ENCODE data around the gene GFM1. TPM values are rescaled to one million over a fixed set of nuclear protein-coding genes. Genes with fewer than 3 reads are reported as not detected.

The GFM1 gene
- total and polyA plus RNA-seq, 2 donors (not counting 3 experiments of a cell fraction or from before 2014, with no cell fraction given) = 14.9 to 68.6 TPM

DNA sequence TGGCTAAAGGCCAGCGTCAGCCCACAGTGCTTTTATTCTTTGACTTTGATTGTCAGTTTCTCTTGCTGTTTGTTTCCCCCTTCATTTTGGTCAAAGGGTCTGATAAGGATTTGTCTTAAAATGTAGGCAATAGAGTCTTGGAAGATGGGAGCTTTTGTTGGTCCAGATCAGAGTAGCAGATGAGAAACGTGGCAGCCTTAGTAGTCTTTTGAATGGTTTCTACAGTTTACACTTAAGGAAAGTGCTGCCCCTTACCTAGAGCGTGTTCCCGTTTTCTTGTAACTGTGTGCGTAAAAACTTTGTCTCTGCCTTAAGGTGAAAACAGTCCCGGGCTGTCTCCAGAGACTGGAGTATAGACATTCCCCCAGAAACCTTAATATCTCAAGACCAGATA is 27.5 kb downstream of the GFM1 start:
- peak overlapping the region; percentile 91 for H3K9ac ChIP-seq (replicated peaks; ENCODE audit: extremely low read depth, insufficient read depth, low read length)
- dilution Hi-C loops (cut with MboI; ENCODE audit: extremely low pct_ligation_motif_present, low sequenced_read_pairs) (no loop called here), intact Hi-C loops (cut with micrococcal nuclease) (loop anchor here (1.0 to 2.0 kb wide), 5 partner anchors 13 to 119 kb away; no protein-coding TSS in a partner anchor)
- no peaks in the 10 kb centered on the region for H3K27me3 ChIP-seq (ENCODE audit: control insufficient read depth in 2 of 2, insufficient read depth in 2 of 2, low read length in 2 of 2)
- H3K9me3 ChIP-seq (replicated peaks; ENCODE audit: control insufficient read depth, insufficient read depth, low read length) = no peaks in the 10 kb centered on the region
- ChIA-PET POLR2A (interaction anchor here (1.0 kb wide), 1 partner anchor 41 kb away, joined by 3 read pairs; no protein-coding TSS in a partner anchor), CTCF (interaction anchor here (0.6 to 5.5 kb wide), 25 partner anchors 9 to 121 kb away, joined by 3 to 38 read pairs (median 4); partner anchors contain the start of gene GFM1)
- H3K27ac ChIP-seq (ENCODE audit: insufficient read depth, low read depth, low read length) = peak overlapping the region; percentile 75
- peak overlapping the region; percentile 39 to 90 (median 79) for H3K4me3 ChIP-seq (replicated peaks in 1 of 3; ENCODE audit: insufficient read depth in 1 of 3, low read depth in 1 of 3, low read length in 3 of 3)
- FAIRE-seq (no peak), DNase-seq (ENCODE audit: low read depth, low spot score) (peak; percentile 56)
- peaks cover 3 to 8% of the 10 kb centered on the region in 2 experiments for H3K36me3 ChIP-seq (ENCODE audit: control insufficient read depth in 2 of 2, extremely low read depth in 1 of 2, insufficient read depth in 2 of 2, low read length in 2 of 2)
- H3K79me2 ChIP-seq (ENCODE audit: control insufficient read depth, insufficient read depth, low read length) = peaks cover 24% of the 10 kb centered on the region
- H2AFZ ChIP-seq (ENCODE audit: low read depth, low read length) = peak overlapping the region; percentile 67
- TF ChIP-seq JUN (IDR thresholded peaks at IDR 0.05; ENCODE audit: borderline replicate concordance, insufficient read depth, insufficient read length, low read depth) (no peak), CTCF (IDR thresholded peaks at IDR 0.05; ENCODE audit: extremely low read depth in 1 of 2, insufficient read depth in 1 of 2, low read depth in 1 of 2, low read length in 2 of 2) (no peak), MYC (IDR thresholded peaks at IDR 0.05; ENCODE audit: low read depth, low read length) (no peak), GATA2 (IDR thresholded peaks at IDR 0.05; ENCODE audit: insufficient read depth, insufficient read length, low read depth, low read length) (no peak), POLR2A (IDR thresholded peaks at IDR 0.05; ENCODE audit: low read depth, low read length) (no peak), POLR2AphosphoS5 (IDR thresholded peaks at IDR 0.05; ENCODE audit: insufficient read depth, low read depth, low read length) (no peak), EZH2 (IDR thresholded peaks at IDR 0.05; ENCODE audit: borderline replicate concordance, low read depth, low read length, severe bottlenecking) (no peak), FOS (IDR thresholded peaks at IDR 0.05; ENCODE audit: borderline replicate concordance, insufficient read depth, low read length) (no peak)
- TF ChIP-seq, protein P1, sequence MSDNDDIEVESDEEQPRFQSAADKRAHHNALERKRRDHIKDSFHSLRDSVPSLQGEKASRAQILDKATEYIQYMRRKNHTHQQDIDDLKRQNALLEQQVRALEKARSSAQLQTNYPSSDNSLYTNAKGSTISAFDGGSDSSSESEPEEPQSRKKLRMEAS (IDR thresholded peaks at IDR 0.05; ENCODE audit: insufficient read depth, insufficient read length) = no peak
- peak overlapping the region; percentile 87 for H3K4me2 ChIP-seq (ENCODE audit: insufficient read depth, low read length)
- TSS peak; percentile 23 for BruUV-seq (replicated peaks)
- peaks cover 29% of the 10 kb centered on the region for H3K4me1 ChIP-seq (ENCODE audit: control insufficient read depth, extremely low read depth, insufficient read depth, low read length)
- no peaks in the 10 kb centered on the region for H3K9me1 ChIP-seq (replicated peaks; ENCODE audit: control insufficient read depth, extremely low read depth, insufficient read depth, low read length)
- no peaks in the 10 kb centered on the region for H4K20me1 ChIP-seq (replicated peaks; ENCODE audit: control insufficient read depth, extremely low read depth, insufficient read depth, low read length)

All from endothelial cell of umbilical vein (primary cell).